HG03045 (cell line): ENCODE results near the gene VPS37D.
"Not testable (repeated sequence)": the region's sequence is repeated elsewhere in the genome, so short reads cannot be mapped to it uniquely, and the experiment has no call there.

Experiments
- ATAC-seq: cut with Tn5 transposase; IDR thresholded peaks from one replicate; pipeline ENCODE4 v1.9.1; 2021; ENCODE audit warnings: mild to moderate bottlenecking, moderate library complexity; ENCODE audit not compliant: unreplicated experiment

The VPS37D gene

DNA sequence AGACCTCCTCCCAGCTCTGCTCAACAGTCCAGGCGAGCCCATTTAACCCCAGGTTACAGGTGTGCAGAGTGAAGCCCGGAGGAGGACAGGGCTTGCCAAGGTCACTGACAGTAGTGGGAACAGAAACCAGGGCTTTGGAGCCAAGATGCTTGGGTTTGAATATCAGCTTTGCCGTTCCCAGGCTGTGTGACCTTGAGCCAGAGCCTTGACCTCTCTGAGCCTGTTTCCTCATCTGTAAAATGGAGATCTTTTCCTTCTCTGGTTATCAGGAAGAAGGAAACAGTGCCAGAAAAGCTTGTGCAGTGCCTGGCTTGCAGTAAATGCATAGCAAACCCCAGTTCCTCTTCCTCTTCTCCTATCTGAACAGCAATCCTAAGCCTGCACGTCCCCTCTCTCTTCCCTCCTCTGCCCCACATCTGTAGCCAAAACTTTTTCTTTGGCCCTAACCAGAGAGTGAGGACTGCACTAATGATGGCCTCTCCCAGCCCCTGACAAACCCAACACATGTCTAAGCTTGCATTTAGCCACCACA lies 21.9 kb upstream of the VPS37D start:
- no peak for ATAC-seq

DNA sequence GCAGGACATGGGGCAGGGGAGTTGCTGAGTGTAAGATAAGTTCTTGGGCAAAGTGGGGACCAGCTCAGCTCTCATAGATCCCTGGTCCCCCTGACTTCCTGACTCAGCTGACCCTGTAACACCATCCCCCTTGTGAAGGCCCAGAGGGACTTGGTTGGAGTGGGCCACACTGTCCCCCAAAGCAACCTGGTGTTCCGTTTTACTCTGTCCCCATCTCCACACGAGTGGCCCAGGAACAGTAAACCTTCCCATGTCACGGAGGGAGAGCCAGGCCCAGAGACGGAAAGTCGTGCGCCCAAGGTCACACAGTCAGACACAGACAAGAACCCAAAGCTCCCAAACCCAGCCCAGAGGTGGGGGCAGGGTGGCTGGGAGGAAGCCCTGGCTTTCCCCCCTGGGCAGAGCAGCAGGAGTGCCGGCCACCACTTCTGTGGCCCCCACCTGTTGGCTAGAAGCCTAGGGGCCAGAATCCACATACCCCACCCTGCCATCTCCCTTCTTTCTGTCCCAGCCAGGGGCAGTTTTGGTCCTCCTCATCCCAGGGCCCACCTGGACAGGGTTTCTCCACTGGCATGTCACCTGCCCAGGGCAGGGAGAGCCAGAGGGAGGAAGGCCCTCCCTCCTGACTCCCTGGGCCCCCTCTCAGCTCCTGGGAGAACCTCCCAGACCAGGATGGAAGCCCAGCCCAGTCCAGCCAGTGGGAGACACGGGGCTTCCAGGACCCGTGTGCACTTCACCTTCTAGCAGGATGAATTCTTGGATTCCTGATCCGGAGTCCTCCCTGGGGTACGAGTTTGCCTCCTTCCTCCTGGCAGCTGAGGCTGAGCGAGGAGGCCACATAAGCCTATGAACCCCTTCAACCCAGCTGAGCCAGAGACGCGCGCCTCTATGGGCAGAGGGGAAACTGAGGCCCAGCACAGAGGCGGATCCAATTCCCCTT lies 20.6 kb upstream of the VPS37D start:
- ATAC-seq, result no peak

DNA sequence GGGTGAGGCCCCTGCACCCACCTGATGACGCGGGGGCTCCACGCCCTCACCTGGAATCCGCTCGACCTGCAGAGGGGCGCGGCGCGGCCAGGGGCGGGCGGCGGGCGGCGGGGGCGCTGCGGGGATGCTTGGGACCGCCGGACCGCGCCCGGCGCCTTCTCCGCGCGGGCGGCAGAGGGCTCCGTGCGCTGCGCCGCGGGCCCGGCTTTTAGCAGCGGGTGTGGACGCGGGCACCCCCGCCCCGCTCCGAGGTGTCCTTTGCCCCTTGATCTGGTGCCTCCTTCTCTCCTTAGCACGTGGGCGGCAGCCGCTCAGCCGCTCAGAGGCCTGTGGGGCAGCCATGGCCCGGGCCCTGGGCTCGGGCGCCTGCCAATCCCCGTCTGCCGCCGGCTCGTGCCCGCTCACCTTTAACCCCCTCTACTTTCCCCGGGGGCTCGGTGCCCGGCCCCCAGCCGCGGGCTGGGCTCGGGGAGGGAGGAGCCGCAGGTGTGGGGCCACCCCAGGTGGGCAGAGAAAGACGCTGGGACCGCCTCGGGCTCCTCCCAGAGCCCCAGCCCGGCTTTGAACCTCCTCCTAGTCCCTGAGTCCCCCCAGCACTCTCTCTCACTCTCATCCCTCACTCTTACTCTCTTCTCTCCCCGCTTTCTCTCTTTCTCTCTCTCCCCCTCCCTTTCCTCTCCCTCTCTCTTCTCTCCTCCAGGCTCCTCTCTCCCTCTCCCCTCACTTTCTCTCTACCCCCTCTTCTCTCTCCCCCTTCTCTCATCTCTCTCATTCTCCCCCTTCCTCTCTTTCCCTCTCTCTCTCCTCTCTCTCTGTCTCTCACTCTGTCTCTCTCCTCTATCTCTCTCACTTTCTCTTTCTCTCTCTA lies 19.7 kb upstream of the VPS37D start:
- no peak for ATAC-seq

GRCh38 chr7:73648593-73649332 lies 18.9 kb upstream of the VPS37D start:
- no peak for ATAC-seq

DNA sequence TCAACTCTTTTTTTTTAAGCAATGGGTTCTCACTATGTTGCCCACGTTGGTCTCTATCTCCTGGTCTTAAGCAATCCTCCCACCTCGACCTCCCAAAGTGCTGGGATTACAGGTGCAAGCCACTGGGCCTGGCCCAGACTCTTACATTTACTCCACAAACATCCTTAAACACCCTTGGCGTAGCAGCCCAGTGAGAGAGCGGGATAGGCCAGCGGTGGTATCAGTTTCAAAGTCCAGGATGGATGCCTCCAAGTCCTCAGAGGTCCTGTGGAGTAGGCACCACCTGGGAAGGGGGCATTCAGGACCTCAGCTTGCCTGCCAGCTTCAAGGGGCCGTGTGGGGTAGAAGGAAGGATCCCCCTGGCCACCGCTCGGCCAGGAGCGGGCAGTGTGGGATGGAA lies 18.1 kb upstream of the VPS37D start:
- no peak for ATAC-seq

- ATAC-seq, result no peak
Observed at GRCh38 chr7:73650524-73650923, 17.1 kb upstream of the VPS37D start.

DNA sequence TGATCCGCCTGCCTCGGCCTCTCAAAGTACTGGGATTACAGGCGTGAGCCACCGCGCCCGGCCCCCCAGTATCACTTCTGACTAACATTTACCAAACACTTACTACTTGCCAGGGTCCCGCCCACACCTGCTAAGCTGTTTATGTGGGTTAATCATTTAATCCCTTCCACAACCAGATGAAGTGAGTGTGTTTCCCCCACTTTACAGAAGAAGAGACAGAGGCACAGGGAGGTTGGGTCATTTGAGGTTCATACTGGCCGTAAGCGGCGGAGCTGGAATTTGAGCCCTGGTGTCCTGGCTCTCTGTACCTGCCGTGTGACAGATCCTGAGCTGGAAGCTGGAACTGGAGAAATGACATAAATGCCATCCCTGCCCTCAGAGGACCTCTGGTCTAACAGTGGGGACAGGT lies 15.1 kb upstream of the VPS37D start:
- no peak for ATAC-seq

- not testable (repeated sequence) for ATAC-seq
Observed at GRCh38 chr7:73655309-73655708, 12.3 kb upstream of the VPS37D start.

DNA sequence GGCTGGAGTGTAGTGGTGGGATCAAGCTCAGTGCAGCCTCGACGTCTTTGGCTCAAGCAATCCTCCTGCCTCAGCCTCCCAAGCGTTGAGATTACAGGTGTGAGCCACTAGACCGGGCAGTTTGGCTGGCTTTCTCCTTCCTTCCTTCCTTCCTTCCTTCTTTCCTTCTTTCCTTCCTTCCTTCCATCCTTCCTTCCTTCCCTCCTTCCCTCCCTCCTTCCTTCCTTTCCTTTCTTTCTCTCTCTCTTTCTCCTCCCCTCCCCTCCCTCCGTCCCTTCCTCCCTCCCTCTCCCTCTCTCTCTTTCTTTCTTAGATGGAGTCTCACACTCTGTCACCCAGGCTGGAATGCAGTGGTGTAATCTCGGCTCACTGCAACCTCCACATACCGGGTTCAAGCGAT lies 7.6 kb upstream of the VPS37D start:
- ATAC-seq, result no peak

GRCh38 chr7:73660594-73660993 lies 7.0 kb upstream of the VPS37D start:
- not testable (repeated sequence) for ATAC-seq

DNA sequence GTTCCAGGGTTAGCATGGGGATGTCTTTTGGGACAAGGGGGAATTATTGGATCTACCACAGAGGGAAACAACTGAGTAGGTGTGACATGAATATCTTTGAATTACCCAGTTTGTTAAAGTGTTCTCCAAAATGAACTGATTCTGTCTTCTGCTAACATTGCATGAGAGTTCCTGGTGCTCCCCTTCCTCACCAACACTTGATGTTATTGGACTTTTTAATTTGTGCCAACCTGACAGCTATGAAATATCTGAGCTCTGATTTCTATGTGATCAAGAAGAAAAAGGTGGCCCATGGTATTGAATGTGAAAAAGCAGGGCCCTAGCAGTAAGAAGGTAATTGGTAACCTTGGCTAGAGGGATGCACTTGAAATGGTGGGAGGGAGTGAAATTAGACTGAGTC lies 4.6 kb upstream of the VPS37D start:
- ATAC-seq, result no peak

DNA sequence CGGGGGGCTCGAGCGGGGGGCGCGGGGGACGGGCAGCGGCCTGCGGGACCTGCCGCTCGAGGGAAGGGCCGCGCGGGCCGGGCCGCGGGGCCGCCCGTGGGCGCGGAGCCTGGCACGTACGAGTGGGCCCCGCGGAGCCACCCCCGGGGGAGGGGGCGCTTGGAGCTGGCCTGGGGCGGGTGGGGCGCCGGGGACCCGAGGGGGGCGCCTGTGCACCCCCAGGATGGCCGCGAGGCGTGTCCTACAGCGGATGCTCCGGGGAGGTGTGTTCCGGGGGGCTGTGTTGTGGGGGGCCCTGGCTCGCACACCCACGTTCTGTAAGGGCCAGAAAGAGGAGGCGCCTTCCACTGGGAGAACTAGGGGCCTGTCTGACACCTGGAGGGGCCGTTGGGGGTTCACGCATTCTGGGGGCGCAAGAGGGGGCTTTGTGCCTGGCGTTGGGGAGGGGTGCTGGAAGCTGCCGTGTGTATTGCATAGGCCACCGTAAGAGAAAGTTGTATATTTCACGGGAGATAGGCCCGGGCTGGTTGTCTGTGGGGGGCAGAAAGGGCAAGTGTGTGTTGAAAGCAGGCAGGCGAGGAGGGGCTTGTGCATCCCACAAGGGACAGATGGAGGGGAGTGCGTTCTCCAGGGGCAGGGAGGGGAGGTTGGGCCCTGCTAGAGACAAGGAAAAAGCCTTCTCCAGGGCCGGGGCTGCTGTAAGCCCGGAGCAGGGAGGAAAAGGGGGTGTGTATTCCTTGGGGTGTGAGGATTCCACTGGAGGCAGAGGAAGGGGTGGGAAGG lies 663 bp downstream of the VPS37D start:
- peak; percentile 4 for ATAC-seq

- no peak for ATAC-seq
Observed at GRCh38 chr7:73668886-73669230, 1.2 kb downstream of the VPS37D start.

DNA sequence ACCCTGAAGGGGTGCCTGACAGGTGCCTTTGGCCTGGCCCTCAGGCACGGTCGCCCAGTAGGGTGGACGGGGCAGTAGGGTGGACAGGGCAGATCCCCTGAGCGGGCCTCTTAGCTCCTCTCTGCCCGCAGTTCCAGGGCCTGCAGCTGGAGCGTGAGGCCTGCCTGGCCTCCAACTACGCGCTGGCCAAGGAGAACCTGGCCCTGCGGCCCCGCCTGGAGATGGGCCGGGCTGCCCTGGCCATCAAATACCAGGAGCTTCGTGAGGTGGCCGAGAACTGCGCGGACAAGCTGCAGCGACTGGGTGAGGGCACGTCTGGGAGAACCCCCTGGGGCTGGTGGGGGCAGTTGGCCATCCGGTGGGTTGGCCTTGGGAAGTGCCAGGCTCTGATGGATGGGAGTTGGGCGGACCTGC lies 1.7 kb downstream of the VPS37D start:
- ATAC-seq, result no peak

GRCh38 chr7:73669858-73670385 lies 2.3 kb downstream of the VPS37D start:
- ATAC-seq, result no peak

DNA sequence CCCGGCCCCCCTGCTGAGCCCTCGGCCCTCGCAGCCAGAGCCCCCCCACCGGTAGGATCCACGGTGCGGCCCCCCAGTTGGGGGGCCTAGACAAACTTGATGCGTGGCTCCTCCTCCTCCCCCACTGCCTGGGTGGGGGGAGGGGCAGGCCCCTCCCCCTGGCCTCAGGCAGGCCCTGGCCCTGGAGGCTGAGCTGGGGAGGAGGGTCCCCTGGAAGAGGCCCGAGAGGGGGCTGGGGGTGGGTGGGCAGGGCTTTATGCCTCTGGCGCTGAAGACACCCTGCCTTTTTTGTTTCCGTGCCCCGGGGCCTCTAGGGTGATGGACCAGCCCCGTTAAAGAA lies 3.7 kb downstream of the VPS37D start:
- ATAC-seq, result no peak

DNA sequence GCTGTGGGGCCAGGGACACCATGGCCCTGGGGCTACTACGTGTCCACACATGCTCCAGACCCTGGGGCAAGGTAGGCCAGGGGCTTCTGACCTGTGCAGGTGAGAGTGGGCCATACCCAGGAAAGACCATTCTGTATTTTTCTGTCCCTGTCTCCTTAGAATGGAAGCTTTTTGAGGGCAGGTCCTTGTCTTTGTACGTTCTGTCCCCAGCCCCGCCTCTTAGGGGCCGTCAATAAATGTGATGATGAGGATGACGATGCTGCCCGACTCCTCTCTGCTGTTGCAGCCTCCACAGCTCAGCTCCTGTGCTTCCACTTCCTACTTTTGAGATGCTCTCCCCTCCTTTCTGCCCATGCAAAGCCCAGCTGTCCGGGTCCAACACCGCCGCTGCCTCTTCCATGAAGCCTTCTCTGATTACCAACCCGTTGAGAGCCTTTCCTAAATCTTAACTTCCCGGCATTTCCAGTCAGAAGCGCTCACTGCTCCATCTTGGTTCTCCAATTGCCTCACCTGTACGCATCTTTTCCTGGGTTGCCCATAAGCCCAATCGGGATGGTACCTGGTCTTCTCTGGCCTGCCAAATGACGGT lies 4.3 kb downstream of the VPS37D start:
- ATAC-seq, result no peak

DNA sequence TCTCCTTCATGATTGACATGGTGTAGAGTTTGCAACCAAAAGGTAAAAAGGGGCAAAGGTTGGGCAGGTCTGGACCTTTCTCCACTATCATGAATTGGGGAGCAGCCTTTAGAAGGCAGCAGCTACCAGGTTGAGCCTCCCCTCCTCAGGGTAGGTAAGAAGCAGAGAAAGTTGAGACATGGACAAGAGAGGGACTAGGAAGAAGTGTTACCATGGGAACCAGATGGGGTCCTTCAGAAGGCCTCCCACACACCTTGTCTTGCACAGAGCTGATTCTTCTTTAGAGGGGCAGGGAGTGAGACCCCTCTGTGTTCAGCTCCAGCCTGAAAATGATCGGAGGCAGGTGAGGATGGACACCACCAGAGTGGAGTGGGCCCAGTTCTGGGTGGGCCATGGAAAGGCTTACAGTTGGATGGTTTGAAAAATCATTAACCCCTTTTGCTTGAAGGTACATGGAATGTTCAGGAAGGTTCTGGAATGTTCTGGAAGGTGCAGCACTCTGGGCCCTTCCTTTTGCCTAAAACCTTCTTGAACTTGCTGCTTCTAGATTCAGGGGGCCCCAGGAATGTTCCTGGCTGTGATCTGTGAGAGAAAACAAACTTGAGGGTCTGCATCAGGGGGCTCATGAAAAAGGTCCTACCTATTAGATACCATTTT lies 7.0 kb downstream of the VPS37D start:
- no peak for ATAC-seq

GRCh38 chr7:73676062-73676461 lies 8.4 kb downstream of the VPS37D start:
- not testable (repeated sequence) for ATAC-seq
